GM23248 (cell line): ENCODE results near the gene DYNLRB1. TPM values are rescaled to one million over a fixed set of nuclear protein-coding genes. Genes with fewer than 3 reads are reported as not detected.

Experiments used
- DNase-seq: peaks from one replicate; pipeline ENCODE4 v3.0.0-alpha.2; 2015
- H2AFZ ChIP-seq: fragments of 200-600 bp; sonication (generic); 2 replicates; pipeline ENCODE4 v1.6.1; 2016; ENCODE audit warnings: antibody characterized with exemption
- H3F3A ChIP-seq: fragments of 200-600 bp; sonication (generic); 2 replicates; pipeline ENCODE4 v1.6.1; 2016; ENCODE audit warnings: mild to moderate bottlenecking, antibody characterized with exemption, mixed run types; ENCODE audit not compliant: insufficient read depth
- H3K27ac ChIP-seq: fragments of 200-600 bp; sonication (generic); 2 replicates; pipeline ENCODE4 v1.5.1; 2016; ENCODE audit warnings: mild to moderate bottlenecking
- H3K27me3 ChIP-seq: fragments of 200-600 bp; sonication (generic); replicated peaks from 2 replicates; pipeline ENCODE4 v1.6.1; 2016; ENCODE audit warnings: mild to moderate bottlenecking; ENCODE audit not compliant: insufficient read depth
- H3K36me3 ChIP-seq: fragments of 200-600 bp; sonication (generic); 2 replicates; pipeline ENCODE4 v1.6.1; 2016; ENCODE audit warnings: low read depth, mild to moderate bottlenecking
- H3K4me1 ChIP-seq: fragments of 200-600 bp; sonication (generic); 2 replicates; pipeline ENCODE4 v1.6.1; 2016; ENCODE audit warnings: mild to moderate bottlenecking; ENCODE audit not compliant: insufficient read depth
- H3K4me2 ChIP-seq: fragments of 200-600 bp; sonication (generic); one replicate; pipeline ENCODE4 v1.6.1; 2016; ENCODE audit warnings: mild to moderate bottlenecking; ENCODE audit not compliant: unreplicated experiment
- H3K4me3 ChIP-seq: fragments of 200-600 bp; sonication (generic); 2 replicates; pipeline ENCODE4 v1.5.1; 2016; ENCODE audit warnings: mild to moderate bottlenecking
- H3K79me2 ChIP-seq: fragments of 200-600 bp; sonication (generic); 2 replicates; pipeline ENCODE4 v1.6.1; 2016; ENCODE audit warnings: mild to moderate bottlenecking; ENCODE audit not compliant: insufficient read depth
- H3K9ac ChIP-seq: fragments of 200-600 bp; sonication (generic); 2 replicates; pipeline ENCODE4 v1.6.1; 2016; ENCODE audit warnings: mild to moderate bottlenecking
- H3K9me2 ChIP-seq: fragments of 200-600 bp; sonication (generic); 2 replicates; pipeline ENCODE4 v1.6.1; 2016; ENCODE audit warnings: mixed run types, mild to moderate bottlenecking, moderate library complexity; ENCODE audit not compliant: insufficient read depth
- H3K9me3 ChIP-seq: fragments of 200-600 bp; sonication (generic); one replicate; pipeline ENCODE4 v1.6.1; 2017; ENCODE audit warnings: low read depth
- H4K20me1 ChIP-seq: fragments of 200-600 bp; sonication (generic); 2 replicates; pipeline ENCODE4 v1.6.0; 2016; ENCODE audit not compliant: insufficient read depth
- EZH2 ChIP-seq: fragments of 200-600 bp; sonication (generic); IDR thresholded peaks from 2 replicates; pipeline ENCODE4 v1.6.1; 2018; ENCODE audit warnings: antibody characterized with exemption, mild to moderate bottlenecking; ENCODE audit not compliant: insufficient read depth, poor library complexity, severe bottlenecking
- EZH2phosphoT487 ChIP-seq: fragments of 200-600 bp; sonication (generic); IDR thresholded peaks from 2 replicates; pipeline ENCODE4 v1.6.1; 2018; ENCODE audit warnings: antibody characterized with exemption, moderate library complexity, mild to moderate bottlenecking, low read depth; ENCODE audit not compliant: insufficient read depth
- WGBS, 2 experiments: methylation state at CpG; one replicate each; pipeline ENCODE4 v1.1.6; 2015 to 2017; ENCODE audit warnings: low lambda C conversion rate in 2 of 2, low coverage in 1 of 2; ENCODE audit errors: missing lambda C conversion rate in 2 of 2; 5-methylcytosine and 5-hydroxymethylcytosine counted together
- in situ Hi-C: fragments of 300-500 bp; cut with MboI; formaldehyde crosslinking; loops from 2 replicates; pipeline ENCODE4 v1.15.0; 2020
- polyA plus RNA-seq: library from polyadenylated mRNA; unstranded; fragments of >200 nt; fragmentation: Nextera tagmentation; extraction: Ambion mirVana; gene quantifications from 2 replicates; pipeline ENCODE4 v1.2.1, GENCODE V29; 2016
- total RNA-seq: library from RNA; depleted of rRNA; stranded (reverse); fragments of >200 nt; shearing (Covaris generic); gene quantifications from 2 replicates; pipeline ENCODE4 v1.2.3, GENCODE V29; 2014; rRNA removed

Gene DYNLRB1
- total RNA-seq (100 and 123 TPM in 2 replicates), polyA plus RNA-seq (279 and 290 TPM in 2 replicates)

DNA sequence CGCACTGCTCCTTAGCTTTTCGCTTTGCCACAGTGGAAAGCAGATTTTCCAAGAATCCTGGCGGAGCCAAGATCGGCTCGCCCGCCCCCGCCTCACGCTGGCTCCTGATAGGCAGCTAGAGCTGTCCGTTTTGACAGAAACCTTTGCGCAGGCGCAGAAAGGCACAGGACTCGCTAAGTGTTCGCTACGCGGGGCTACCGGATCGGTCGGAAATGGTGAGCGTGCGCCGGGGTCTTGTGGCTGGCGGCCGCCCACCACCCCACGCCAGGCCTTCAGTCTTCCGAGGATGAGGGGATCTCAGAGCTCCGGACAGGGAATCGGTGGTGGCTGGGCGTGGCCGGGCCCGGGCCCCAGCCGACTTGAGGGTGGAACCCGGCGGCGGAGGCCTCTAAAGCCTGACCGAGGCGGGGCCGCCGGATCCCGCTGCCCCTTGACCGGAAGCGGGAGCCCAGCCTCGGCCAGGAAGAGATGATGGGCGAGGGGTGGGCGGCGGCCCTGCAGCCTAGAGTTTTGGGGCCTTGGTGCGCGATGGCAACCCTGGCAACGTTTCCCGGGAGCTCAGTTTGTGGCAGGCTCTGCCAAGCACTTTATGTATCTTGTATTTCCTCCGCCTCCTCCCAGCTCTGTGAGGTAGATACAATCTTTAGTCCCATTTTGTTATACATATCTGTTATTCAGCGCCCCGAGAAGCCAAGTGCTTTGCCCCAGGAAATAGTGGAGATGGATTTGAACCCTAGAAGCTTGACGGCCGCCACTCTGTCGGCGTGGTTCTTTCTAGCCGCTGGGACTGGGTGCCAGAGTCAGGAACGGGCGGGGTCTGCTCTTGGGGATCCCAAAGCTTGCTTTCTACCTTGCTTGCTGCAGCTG, at the start of gene DYNLRB1:
Gene DYNLRB1, plus strand, starts transcription at position 176 of the 867 bp plus-strand sequence. Its CDS starts 37 bp downstream, at position 213.
- WGBS, 2 experiments = 1% methylated on average over 48 to 59 of the region's 59 CpGs
- H3K9ac ChIP-seq = peak within 1 kb of the TSS; percentile 94
- in situ Hi-C loops = no loop called here
- peak within 1 kb of the TSS; percentile 64 for H2AFZ ChIP-seq
- H3K4me2 ChIP-seq = peak within 1 kb of the TSS; percentile 88
- H3F3A ChIP-seq = peaks cover 31% of the 10 kb centered on the region
- H3K79me2 ChIP-seq = peaks cover 58% of the 10 kb centered on the region
- peak within 1 kb of the TSS; percentile 85 for H3K4me3 ChIP-seq
- DNase-seq = peak; percentile 99
- peaks cover 20% of the 10 kb centered on the region; the same call in 1 of the 2 replicates for H3K36me3 ChIP-seq
- peak within 1 kb of the TSS; percentile 85 for H3K27ac ChIP-seq
- H4K20me1 ChIP-seq = no peaks in the 10 kb centered on the region
- TF ChIP-seq EZH2phosphoT487 (no peak), EZH2 (no peak)
- H3K9me2 ChIP-seq = no peaks in the 10 kb centered on the region
- peaks cover 12% of the 10 kb centered on the region for H3K4me1 ChIP-seq
- no peaks in the 10 kb centered on the region for H3K27me3 ChIP-seq
- no peaks in the 10 kb centered on the region for H3K9me3 ChIP-seq

DNA sequence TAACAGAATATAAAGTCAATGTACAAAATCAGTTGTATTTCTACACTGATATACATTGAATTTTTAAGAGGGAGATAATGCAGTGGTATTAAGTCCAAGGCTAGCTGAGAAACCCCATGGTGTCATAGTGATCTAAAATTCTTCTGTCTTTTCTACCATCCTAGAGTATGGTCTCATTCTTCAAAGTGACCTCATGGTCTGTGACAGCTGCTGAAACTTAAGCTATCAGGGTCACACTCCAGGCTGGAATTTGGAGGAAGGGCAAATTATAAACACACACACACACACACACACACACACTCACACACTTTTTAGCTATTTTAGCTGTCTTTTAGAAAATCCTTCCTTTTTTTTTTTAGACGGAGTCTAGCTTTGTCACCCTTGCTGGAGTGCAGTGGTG, 47.3 kb upstream of the DYNLRB1 start:
- no peak for TF ChIP-seq EZH2
- no peak for TF ChIP-seq EZH2phosphoT487
- 100% methylated on average over 1 of the region's 1 CpG for WGBS, 2 experiments

DNA sequence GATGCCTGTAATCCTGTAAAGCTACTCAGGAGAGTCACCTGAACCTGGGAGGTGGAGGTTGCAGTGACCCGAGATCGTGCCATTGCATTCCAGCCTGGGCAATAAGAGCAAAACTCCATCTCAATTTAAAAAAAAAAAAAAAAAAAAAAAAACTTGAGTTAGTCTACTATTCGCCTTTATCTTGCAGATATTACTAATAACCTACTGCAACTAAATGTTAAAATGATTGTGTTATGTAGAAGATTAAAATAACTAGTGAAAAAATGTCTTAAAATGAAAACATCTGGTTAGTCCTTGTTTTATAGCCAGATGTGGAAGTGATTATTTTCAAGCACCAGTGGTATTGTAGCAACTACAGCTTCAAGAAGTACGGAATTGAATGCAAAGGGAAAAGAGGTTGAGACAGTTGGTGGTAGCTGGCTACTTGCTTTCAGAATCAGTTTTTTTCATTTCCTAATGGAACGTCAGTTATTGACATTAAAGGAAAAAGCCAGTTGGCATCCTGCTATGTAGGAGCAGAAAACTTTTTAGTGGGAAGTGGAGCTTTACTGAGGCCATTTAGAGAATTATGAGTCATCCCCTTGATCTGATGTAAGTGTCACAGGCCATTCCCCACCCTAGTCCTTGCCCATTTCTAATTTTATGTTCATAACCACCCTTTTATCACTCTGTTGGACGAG, 43.8 kb upstream of the DYNLRB1 start:
- in situ Hi-C loops = no loop called here
- no peaks in the 10 kb centered on the region; the same call in 1 of the 2 replicates for H4K20me1 ChIP-seq

More for the DNA sequence above, 47.3 kb upstream of the DYNLRB1 start:
- no peaks in the 10 kb centered on the region for H3K9me3 ChIP-seq
- no peak overlapping the region for H3K4me3 ChIP-seq
- no peak overlapping the region for H3K9ac ChIP-seq
- no peak overlapping the region for H3K27ac ChIP-seq
- peaks cover 45% of the 10 kb centered on the region for H3K36me3 ChIP-seq
- no peak overlapping the region for H2AFZ ChIP-seq
- peaks cover 34% of the 10 kb centered on the region for H3F3A ChIP-seq
- no peaks in the 10 kb centered on the region for H3K27me3 ChIP-seq
- peaks cover 80% of the 10 kb centered on the region for H3K79me2 ChIP-seq
- in situ Hi-C loops = no loop called here
- no peak overlapping the region for H3K4me2 ChIP-seq
- no peaks in the 10 kb centered on the region for H4K20me1 ChIP-seq
- no peaks in the 10 kb centered on the region for H3K9me2 ChIP-seq
- peaks cover 21% of the 10 kb centered on the region for H3K4me1 ChIP-seq
- no peak for DNase-seq

DNA sequence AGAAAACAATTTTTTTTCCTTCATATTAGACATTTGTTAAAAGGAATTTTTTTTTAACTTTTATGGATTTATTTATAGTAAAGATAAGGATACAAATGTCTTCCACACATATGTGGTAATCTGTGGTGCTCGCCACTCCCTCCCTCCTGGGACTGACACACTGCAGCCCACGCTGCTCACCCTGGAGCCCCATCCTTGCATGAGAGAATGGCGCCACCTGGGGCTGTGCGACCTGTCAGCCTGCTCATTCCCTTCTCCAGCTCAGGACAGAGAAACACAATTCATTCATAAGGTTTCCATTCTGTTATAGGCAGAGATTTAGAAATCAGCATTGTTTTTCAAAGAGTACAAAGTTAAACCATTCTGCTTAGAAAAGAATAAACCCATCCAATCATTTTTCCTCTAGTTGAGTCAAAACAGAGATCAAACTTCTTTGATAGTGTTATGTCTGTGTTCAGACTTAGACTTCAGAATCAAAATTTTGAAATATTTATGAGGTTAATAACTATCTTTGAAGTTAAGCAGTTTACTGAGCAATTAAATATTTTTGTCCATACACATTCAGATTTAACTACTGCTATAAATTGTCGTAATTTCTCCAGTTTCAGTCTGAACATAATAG, 42.8 kb upstream of the DYNLRB1 start:
- Histone ChIP-seq H3K36me3 (peaks cover 28% of the 10 kb centered on the region), H3K4me2 (peak overlapping the region; percentile 61), H3K9me3 (no peaks in the 10 kb centered on the region), H2AFZ (no peak overlapping the region), H3K4me1 (peaks cover 29% of the 10 kb centered on the region), H3K9me2 (no peaks in the 10 kb centered on the region), H3K27ac (peak overlapping the region; percentile 72), H3K27me3 (no peaks in the 10 kb centered on the region), H4K20me1 (no peaks in the 10 kb centered on the region; the same call in 1 of the 2 replicates), H3K9ac (peak overlapping the region; percentile 31), H3F3A (peaks cover 46% of the 10 kb centered on the region), H3K79me2 (peaks cover 55% of the 10 kb centered on the region), H3K4me3 (peak overlapping the region; percentile 28; the same call in 1 of the 2 replicates)
- 53% methylated on average over 5 of the region's 5 CpGs for WGBS, 2 experiments
- DNase-seq = peak; percentile 86
- TF ChIP-seq EZH2 (no peak), EZH2phosphoT487 (no peak)
- in situ Hi-C loops = no loop called here

More for the DNA sequence above, 43.8 kb upstream of the DYNLRB1 start:
- no peak overlapping the region for H2AFZ ChIP-seq
- H3K9me3 ChIP-seq = no peaks in the 10 kb centered on the region
- H3K9me2 ChIP-seq = no peaks in the 10 kb centered on the region
- peaks cover 29% of the 10 kb centered on the region for H3K4me1 ChIP-seq
- H3K4me2 ChIP-seq = peak overlapping the region; percentile 61
- no peaks in the 10 kb centered on the region for H3K27me3 ChIP-seq
- peak overlapping the region; percentile 28; the same call in 1 of the 2 replicates for H3K4me3 ChIP-seq
- peak overlapping the region; percentile 72 for H3K27ac ChIP-seq
- H3K36me3 ChIP-seq = peaks cover 26% of the 10 kb centered on the region
- peak; percentile 85 for DNase-seq
- H3K79me2 ChIP-seq = peaks cover 56% of the 10 kb centered on the region
- H3F3A ChIP-seq = peaks cover 46% of the 10 kb centered on the region
- peak overlapping the region; percentile 31 for H3K9ac ChIP-seq
- TF ChIP-seq EZH2phosphoT487 (no peak), EZH2 (no peak)
- WGBS, 2 experiments = 29 to 31% methylated on average over 6 of the region's 6 CpGs
